Sigmoid colon (tissue), 4 donors: ENCODE data around the gene MSGN1.

ENCODE experiments used
- EP300 ChIP-seq, 4 donors: sonication (generic); formaldehyde crosslinking; IDR thresholded peaks; one replicate each; pipeline ENCODE4 v1.6.1; 2017; ENCODE audit warnings: antibody characterized with exemption in 4 of 4
- TF ChIP-seq, protein P1 (sequence below), 4 experiments: fragments of 450-650 bp in 3 of 4; fragments of 200-600 bp in 1 of 4; IDR thresholded peaks; one replicate each; pipeline ENCODE4 v1.5.1; 2016 to 2019; ENCODE audit warnings: antibody characterized with exemption in 4 of 4, mild to moderate bottlenecking in 3 of 4, moderate library complexity in 2 of 4

DNA sequence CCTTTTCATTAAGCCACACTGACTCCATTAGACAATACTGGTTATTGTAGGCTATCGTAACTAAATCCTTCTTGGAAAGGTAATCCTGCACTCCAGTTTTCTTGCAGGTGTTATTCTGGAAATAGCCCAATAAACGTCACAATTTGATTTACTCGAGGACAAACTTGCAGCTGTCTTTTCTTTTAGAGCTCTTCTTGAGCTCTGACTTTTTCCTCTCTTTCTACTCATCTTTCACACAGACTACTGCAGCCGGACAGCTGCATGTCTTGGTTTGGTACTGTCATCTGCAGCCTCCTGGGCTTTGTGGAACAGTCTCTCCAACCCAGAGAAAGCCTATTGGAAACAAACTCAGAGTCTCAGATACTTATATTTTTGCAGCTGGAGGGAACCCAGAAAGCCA lies 23.0 kb upstream of the MSGN1 start:
- TF ChIP-seq, protein P1, sequence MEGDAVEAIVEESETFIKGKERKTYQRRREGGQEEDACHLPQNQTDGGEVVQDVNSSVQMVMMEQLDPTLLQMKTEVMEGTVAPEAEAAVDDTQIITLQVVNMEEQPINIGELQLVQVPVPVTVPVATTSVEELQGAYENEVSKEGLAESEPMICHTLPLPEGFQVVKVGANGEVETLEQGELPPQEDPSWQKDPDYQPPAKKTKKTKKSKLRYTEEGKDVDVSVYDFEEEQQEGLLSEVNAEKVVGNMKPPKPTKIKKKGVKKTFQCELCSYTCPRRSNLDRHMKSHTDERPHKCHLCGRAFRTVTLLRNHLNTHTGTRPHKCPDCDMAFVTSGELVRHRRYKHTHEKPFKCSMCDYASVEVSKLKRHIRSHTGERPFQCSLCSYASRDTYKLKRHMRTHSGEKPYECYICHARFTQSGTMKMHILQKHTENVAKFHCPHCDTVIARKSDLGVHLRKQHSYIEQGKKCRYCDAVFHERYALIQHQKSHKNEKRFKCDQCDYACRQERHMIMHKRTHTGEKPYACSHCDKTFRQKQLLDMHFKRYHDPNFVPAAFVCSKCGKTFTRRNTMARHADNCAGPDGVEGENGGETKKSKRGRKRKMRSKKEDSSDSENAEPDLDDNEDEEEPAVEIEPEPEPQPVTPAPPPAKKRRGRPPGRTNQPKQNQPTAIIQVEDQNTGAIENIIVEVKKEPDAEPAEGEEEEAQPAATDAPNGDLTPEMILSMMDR (IDR thresholded peaks at IDR 0.05), result no peak
- TF ChIP-seq EP300 (IDR thresholded peaks at IDR 0.05), result no peak
